ENCODE measurements around the gene OR2D3.

GRCh38 chr11:6898911-6899310, 21.9 kb upstream of the OR2D3 start:
- TF ChIP-seq ESRRA (IDR thresholded peaks at IDR 0.05; ENCODE audit: borderline replicate concordance, low read depth), result no peak
- TF ChIP-seq CHCHD3 (CRISPR knock-in tag; IDR thresholded peaks at IDR 0.05), result no peak
- TF ChIP-seq MAZ (CRISPR knock-in tag; conservative IDR thresholded peaks at IDR 0.05 in 1 of 2, IDR thresholded peaks at IDR 0.05 in 1 of 2), result no peak
- no peak for TF ChIP-seq CREB1 (IDR thresholded peaks at IDR 0.05)
- no peak for TF ChIP-seq CREB1 (CRISPR knock-in tag; IDR thresholded peaks at IDR 0.05)
- TF ChIP-seq, protein P1, sequence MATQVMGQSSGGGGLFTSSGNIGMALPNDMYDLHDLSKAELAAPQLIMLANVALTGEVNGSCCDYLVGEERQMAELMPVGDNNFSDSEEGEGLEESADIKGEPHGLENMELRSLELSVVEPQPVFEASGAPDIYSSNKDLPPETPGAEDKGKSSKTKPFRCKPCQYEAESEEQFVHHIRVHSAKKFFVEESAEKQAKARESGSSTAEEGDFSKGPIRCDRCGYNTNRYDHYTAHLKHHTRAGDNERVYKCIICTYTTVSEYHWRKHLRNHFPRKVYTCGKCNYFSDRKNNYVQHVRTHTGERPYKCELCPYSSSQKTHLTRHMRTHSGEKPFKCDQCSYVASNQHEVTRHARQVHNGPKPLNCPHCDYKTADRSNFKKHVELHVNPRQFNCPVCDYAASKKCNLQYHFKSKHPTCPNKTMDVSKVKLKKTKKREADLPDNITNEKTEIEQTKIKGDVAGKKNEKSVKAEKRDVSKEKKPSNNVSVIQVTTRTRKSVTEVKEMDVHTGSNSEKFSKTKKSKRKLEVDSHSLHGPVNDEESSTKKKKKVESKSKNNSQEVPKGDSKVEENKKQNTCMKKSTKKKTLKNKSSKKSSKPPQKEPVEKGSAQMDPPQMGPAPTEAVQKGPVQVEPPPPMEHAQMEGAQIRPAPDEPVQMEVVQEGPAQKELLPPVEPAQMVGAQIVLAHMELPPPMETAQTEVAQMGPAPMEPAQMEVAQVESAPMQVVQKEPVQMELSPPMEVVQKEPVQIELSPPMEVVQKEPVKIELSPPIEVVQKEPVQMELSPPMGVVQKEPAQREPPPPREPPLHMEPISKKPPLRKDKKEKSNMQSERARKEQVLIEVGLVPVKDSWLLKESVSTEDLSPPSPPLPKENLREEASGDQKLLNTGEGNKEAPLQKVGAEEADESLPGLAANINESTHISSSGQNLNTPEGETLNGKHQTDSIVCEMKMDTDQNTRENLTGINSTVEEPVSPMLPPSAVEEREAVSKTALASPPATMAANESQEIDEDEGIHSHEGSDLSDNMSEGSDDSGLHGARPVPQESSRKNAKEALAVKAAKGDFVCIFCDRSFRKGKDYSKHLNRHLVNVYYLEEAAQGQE (IDR thresholded peaks at IDR 0.05; ENCODE audit: borderline replicate concordance), result no peak
- TF ChIP-seq, protein P1 (CRISPR knock-in tag; IDR thresholded peaks at IDR 0.05; ENCODE audit: low read depth), result no peak
- TF ChIP-seq XRCC5 (IDR thresholded peaks at IDR 0.05; ENCODE audit: low read depth, low read length), result no peak
- TF ChIP-seq, protein P2, sequence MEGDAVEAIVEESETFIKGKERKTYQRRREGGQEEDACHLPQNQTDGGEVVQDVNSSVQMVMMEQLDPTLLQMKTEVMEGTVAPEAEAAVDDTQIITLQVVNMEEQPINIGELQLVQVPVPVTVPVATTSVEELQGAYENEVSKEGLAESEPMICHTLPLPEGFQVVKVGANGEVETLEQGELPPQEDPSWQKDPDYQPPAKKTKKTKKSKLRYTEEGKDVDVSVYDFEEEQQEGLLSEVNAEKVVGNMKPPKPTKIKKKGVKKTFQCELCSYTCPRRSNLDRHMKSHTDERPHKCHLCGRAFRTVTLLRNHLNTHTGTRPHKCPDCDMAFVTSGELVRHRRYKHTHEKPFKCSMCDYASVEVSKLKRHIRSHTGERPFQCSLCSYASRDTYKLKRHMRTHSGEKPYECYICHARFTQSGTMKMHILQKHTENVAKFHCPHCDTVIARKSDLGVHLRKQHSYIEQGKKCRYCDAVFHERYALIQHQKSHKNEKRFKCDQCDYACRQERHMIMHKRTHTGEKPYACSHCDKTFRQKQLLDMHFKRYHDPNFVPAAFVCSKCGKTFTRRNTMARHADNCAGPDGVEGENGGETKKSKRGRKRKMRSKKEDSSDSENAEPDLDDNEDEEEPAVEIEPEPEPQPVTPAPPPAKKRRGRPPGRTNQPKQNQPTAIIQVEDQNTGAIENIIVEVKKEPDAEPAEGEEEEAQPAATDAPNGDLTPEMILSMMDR (IDR thresholded peaks at IDR 0.05 in 2 of 3, conservative IDR thresholded peaks at IDR 0.05 in 1 of 3; ENCODE audit: insufficient read depth in 2 of 3, low read depth in 1 of 3, low read length in 3 of 3), result no peak
- no peak for TF ChIP-seq DNMT1 (IDR thresholded peaks at IDR 0.05)
- no peak for TF ChIP-seq SP1 (CRISPR knock-in tag; IDR thresholded peaks at IDR 0.05)
- TF ChIP-seq POLR2A (conservative IDR thresholded peaks at IDR 0.05), result no peak
